Stimulated activated CD4-positive, alpha-beta T cell treated with anti-CD3 and anti-CD28 coated beads, Interleukin-15, amount 100 ng/mL, for 1 hour (primary cell): ENCODE results near the gene XPO6.
"Not testable (repeated sequence)": the region's sequence is repeated elsewhere in the genome, so short reads cannot be mapped to it uniquely, and the experiment has no call there.

Experiments
- DNase-seq, 2 donors: peaks; one replicate each; pipeline ENCODE4 v3.0.0-alpha.2; 2020; ENCODE audit warnings: low read depth in 1 of 2, low spot score in 1 of 2

Gene XPO6

DNA sequence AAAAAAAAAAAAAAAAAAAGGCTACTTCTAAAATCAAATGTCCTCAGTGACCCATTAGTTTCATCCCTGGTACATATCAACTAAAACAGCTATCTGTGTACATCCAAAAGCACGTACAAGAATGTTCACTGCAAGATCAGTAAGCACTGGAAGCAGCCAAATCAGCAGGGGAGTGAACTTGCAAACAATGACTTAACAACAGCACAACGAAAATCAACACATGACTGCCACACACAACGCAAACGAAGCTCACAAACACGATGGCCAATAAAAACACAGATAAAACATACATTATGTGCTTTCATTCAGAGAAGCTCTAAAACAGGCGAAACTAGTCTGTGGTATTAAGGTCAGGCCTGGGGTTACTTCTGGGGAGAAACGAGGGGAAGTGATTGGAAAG lies 60.6 kb downstream of the XPO6 start:
- DNase-seq, result no peak

DNA sequence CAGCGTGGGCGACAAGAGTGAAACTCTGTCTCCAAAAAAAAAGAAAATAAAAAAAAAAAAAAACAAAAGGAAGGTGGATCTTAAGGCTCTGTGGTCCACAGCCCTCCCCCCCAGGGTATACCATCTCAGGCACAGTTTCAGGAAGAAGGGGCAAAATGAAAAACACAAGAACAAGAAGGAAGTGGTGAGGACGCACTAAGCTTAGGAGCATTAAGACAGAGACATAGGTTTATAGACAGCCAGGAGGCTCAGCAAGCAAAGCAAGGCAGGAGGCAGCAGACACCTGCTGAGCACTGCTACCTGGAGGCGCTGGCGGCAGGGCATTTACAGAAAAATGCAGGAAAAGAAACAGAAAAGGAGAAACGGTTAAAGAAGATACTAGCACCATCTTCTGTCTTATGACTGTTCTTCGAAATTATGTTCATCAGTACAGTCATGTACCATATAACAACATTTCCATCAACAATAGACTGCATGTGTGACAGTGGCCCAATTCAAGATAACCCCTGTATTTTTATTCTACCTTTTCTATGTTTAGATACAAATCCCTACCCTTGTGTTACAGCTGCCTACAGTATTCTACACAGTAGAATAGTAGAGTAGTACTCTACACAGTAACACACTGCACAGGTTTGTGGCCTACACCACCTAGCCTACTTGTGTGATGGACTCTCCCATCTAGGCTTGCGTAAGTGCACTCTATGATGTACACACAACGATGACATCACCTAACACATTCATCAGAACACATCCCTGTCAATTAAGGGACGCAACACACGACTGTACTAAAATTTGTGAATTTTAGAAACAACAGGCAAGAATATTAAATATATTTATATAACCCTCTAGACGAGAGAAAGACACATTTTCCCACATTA lies 62.5 kb downstream of the XPO6 start:
- no peak for DNase-seq

DNA sequence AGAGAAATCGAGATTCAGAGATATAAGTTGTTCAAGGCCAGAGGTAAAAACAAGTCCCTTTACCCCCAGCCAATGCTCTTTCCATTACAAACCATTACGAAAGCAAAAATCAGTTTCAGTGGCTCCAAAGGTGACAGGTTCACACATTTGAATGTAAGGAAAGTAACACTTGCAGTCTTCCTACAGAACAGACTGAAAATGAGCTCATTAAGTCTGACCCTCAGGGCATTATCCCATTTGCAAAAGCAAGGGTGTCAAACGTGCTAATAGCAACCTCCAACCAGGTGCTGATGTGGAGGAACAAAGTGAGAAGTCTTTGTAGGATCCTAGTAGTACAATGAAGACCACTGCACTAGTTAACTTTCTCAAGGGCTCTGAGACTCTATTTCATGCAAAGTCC lies 65.2 kb downstream of the XPO6 start:
- DNase-seq, result no peak

DNA sequence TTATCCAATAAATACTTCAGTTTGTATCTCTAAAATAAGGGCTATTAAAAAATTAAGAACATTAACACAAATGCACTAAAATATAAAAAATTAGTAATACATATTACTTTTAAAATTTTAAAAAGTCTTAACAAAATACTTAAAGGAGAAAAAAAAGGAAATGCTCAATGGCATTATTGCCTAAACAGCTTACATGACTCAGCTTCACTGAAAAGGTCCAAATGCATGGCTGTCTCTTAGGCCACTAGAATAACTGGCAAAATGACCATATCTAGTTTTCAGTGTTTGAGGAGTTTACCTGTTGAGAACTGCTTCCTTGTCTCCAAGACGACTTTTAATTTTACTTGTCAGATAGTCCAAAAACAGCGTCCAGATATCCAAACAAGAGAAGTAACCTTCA lies 66.0 kb downstream of the XPO6 start:
- no peak for DNase-seq

DNA sequence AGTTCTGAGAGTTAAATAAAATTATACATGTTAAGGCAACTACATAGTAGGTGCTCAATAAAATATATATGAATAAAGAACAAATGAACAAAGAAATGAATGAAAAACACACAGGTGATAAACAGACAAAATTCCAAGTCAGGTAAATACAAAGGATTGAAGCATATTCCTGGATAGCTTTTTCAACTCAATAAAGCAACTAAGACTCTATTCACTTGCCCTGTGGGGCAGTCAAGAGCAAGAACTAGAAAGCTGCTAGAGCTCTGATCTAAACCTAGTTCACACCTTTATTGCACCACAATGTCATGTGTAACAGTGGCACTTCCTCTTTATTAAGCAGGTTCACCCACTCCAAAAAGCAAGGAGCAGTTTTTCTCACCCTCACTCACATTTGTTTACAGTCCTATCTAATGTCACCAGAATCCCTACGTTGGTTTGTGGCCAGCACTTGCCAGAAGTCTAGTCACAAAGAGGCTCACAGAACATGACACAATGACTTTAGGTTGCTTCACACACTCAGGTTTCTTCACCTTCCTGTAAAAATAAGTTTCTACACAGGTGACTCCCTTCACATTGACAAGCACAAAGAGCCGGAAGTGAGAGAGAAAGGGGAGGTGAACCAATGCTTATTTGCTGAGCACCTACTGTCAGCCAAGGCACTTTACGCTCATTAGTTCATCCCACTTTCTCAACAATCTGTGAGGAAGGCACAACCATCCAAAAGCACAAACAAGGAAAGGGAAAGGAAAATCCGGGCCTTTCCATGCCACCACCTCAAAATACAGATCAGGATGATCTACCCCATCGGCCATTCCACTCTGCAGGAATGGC lies 70.8 kb downstream of the XPO6 start:
- peak in 1 of 2 donors; percentile 35 for DNase-seq

DNA sequence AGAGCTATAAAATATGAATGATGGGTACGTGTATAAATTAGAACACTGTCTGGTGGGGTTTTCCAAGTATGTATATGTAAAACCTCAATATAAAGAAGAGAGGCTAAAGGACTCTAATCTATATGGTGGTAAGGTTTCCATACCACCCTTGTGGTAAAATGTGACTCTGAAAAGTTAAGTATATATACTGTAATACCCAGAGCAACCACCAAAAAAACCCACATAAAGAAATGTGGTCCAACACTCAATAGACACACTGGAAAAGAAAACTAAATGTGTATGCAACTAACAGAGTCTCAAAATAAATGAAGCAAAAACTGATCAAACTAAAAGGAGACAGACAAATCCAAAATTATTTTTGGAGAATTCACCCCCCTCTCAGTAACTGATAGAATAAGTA lies 72.2 kb downstream of the XPO6 start:
- DNase-seq, result no peak

DNA sequence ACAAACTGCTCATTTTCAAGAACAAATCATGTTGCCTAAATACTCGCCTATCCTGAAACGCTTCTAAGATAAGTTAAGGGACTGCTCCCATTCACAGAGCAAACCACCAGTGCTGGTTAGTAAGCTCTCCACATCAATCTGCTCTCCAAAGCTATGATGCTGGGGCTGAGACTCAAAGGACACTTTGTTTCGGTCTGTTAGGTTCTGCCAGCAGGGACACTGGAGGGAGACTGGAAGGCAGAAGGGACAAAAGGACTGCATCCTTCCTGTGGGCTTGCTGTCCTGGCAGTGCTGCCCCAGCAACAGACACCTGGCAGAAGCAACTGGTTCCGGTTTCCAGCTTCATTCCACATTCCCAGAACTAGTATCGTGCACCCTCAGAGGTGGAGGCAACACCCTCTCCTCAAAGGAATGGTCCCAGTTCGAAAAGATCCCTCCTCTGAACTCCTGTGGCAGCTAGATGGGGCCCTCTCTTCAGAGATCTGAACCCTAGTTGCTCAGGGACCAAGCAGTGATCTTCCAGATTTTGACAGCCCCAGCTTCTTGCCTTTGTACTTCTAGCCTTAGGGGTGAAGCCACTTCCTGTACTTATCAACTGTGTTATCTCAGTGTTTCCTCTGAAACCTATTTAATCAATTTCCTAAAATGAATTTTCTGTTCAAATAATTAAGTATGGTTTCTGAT lies 74.9 kb downstream of the XPO6 start:
- DNase-seq, result peak in 1 of 2 donors; percentile 10

DNA sequence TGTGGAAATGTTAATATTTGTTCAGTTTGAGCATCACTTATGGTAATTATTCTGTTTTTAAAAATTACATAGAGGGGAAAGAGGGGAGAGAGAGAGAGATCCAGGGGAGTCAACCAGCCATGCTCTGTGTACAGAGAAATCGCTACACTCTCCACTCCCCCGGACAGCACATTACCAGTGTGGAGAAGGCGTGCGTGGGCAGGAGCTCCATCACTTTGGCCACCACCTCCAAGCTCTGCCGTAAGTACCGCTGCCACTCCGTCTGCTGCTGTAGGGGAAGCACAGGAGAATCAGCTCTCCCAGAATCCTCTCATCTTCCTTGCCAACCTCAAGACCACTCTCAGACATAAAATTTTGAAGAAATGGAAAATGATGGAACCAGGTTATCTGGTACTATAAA lies 78.1 kb downstream of the XPO6 start:
- DNase-seq, result no peak

DNA sequence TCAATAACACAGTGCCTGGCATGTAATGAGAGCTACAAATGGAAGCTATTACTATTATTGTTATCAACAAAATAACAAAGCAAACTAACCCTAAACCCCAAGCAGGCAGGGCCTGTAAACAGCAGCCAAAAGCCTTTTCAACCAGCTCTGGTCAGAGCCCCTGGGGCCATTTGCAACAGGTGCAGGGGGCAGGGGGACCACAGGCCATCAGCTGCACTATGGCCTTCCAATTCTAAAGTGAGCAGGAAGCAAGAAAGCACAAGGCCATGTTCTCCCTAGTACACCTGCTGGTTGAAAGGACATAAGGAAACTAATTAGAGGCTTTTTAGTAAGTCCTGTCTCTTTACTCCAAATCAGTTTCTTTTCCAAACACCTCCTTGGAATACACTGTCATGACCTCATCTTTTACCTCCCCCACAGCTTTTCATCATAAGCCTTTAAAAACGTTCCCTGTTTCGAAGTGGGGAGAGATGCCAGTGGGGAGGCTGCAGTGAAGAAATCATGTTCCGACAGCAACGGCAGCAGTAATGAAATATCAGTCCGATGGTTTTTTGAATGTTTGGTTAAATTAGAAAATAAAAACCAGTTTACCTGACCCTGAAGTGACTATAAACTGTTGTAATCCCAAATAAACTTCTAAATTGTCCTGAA lies 79.9 kb downstream of the XPO6 start:
- DNase-seq, result no peak

DNA sequence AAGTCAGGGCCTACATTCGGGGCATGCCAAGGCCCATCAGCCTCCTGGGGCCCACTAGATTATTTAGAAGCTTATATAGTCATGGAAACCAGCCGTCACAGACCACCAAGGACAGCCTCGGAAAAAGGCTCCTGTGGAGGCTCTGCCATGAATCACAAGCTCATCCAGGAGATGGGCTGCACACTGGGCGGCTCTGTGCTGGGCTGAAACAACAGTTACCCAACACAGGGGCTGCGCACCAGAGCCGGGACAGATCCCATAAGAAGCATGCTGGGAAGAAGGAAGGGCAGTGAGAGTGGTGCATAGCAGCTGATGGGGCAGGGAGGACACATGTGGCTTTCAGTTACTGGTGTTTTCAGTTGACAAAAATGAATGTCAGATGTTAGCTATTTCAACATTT lies 80.6 kb downstream of the XPO6 start:
- DNase-seq, result no peak

DNA sequence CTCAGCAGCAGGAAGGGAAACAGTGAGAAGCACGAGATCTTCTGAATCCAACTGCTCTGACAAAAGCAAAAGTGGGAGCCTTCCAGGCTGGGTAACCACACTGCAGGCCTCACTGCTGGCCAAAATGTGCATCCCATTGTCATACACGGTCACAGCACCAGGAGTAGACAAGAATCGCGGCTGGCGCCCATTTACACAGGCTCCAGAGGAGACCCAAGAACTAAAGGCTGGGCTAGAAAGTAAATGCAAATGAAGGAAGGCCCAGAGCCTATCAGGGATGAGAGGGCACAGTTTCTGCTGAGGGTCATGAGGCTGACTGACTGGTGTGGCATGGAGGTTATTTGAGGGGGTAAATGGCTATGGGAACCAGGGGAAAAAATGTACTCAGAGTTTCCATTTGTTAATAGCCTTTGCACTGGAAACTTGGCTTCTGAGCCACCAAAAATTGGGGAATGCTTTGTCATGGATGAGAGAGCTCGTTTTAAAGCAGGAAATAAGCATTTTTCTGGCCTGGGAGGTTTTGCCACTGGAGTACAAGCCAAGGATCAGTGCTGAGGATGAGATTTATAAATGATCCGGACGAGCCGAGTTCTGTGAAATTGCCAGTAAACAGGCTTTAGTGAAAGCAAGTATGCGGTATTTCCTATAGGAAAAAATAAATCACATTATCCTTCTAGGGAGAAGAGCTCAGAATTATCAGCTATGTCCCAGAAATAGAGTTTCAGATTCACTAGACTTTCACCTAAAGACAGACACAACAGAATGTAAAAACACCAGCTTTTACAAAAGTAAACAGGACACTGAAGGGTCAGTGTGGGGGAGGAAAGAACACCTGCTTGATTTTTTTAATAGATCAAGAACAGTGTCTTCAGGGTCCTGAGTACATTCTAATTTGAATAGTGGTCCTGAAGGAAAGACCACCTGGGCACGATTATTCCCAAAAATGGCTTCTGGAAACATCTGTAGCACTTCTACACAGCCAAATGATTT lies 81.4 kb downstream of the XPO6 start:
- DNase-seq, result no peak

DNA sequence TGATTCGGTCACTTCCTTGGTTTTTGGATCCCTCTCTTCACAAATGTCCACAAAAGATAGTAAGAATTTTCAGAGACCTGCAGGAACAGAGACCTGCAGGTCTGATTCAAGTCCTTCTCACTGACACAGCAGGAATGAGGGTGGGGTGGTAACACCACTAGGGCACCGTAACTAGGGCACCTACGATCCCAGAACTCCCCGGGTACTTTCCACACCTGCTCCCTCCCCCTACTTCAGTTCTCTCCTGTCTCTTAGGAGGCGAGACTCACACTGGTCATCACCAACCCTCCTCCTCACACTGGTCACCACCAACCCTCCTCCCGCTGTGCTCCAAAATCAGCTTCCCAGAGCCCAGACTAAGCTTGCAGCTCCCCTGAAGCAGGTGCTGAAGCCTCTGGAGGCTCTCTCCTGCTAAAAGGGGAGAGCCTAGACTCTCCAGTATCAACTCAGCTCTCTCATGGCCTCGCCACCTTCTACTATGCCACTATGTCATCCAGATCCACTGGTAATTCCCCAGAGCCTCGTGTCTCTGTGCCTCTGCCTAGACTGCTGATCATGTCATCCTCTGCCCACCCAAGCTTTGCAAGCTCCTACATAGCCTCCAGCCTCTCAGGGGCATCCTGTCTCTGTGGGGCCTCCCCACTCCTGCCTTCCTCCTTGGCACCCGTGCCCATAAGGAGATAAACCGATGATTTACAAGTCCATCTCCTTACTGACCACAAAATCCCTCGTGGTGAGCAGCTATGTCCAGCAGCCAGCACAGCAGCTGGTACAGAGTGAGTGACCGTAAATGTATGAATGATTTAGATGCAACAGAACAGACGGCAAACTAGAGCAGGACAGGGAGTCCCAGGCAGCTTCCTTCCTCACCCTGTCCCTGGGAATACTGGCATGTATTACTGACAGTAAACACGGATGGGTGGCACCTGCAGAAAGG lies 84.8 kb downstream of the XPO6 start:
- DNase-seq, result no peak

DNA sequence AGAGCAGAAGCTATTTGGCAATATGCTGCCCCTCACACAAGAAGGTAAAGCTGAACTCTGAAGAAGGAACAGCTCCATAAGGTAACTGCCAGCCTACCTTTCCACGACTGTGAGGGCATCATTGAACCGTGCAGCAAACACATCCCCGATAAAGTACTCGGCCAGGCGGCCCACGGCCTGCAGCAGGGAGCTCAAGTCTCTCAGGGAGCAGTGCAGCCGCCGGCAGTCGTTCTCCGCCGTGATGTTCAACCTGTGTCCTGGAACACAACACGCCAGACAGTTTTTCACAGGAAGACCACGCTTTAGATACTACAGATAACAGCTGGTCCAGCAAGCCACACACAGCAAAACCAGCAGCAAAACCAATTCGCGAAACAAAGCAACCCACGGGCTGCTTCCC lies 86.2 kb downstream of the XPO6 start:
- DNase-seq, result no peak

DNA sequence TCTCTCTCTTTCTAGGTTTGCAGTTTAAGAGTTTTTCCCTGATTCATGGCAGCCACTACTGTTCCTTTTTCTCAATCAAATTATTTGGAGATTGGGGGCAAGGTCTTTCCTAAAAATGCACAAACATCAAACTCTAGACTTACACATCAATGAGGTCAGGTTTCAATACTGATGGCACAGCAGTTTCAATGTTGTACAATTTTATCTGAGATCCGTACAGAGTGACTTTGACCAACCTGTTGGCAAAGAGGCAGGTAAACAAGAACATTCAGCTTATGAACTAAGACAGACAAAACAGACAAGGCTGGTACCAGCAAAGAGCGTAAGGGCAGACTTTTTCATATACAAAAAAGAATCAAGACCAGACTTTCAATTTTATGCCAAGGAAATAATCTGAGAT lies 90.2 kb downstream of the XPO6 start:
- DNase-seq, result no peak

DNA sequence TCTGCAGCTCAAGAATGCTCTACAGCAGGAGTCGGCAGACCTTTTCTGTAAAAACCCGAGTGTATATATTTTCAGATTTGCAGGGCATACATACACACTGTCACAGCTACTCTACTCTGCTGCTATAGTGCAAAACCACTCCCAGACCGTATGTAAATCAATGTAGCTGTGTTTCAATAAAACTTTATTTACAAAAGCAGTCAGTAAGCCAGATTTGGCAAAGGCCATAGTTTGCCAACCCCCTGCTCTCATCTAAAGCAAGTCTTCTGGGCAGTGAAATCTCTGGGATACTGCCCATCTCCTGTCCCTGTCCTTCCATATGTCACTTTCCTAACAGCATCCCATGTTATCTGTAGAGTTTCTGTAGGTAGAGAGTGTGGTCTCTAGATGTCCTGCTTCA lies 91.0 kb downstream of the XPO6 start:
- no peak for DNase-seq

DNA sequence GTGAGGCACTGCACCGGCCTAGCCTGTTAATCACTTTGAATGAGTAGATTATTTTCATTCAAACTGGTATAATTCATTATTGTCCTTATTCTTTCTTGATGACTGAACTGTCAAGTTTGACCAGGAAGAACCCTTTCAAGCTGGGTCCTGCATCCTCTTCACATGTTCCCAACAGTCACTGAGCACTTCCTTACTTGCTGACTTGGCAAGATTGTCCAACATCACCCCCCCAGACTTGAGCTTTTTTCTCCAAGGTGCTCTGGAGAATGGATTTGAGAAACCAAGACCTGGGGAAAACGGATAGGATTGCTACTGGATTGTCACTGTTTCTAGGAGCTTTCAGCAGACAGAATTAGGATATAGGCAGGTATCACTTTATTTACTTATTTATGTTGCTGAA lies 93.1 kb downstream of the XPO6 start:
- DNase-seq, result no peak

DNA sequence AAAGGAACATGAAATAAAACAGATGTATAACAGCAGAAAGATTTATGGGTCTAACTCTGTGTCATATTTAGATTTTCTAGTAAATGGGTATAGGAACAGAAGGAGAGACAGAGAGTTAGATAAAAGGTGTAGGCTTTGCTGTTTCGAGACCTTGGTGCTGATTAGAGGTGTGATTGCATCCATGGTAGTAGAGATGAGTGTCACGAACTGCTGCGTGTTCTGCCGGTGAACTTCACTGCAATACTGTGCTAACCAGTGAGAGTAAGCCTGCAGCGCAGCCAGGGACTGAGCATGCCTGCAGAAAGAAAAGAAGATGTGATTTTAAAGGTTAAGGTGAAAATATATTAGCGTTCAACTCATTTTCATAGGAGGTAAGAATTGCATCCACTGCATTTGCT lies 94.6 kb downstream of the XPO6 start:
- DNase-seq, result no peak

DNA sequence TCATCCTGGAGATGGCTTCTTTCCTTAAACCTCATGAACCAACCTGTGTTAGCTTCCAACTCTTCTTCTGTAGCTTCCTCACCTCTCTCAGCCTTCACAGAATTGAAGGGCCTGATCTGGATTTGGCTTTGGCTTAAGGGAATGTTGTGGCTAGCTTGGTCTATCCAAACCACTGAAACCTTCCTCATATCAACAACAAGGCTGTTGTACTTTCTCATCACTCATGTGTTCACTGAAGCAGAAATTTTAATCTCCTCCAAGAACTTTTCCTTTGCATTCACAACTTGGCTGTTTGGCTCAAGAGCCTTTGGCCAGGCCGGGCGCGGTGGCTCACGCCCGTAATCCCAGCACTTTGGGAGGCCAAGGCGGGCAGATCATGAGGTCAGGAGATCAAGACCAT lies 95.9 kb downstream of the XPO6 start:
- not testable (repeated sequence) for DNase-seq

DNA sequence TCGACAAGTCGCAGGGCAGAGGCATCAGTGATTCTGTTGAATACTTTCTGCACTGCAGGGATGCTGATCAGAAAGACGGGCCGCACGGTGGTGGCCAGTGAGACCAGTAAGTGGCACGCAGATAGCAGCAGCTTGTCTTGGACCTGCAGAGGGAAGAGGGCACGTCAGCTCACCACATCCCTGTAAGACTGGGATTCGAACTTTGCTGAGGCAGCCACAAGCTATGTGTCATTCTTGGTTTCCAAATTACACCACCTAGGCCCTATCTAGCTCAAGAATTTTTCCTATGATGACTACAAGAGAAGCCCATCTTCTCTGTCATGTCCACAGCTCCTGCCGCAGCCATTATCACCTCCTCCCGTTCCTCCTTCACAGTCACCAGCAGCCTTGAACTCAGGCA lies 98.9 kb downstream of the XPO6 start:
- DNase-seq, result no peak
